Activated naive CD8-positive, alpha-beta T cell treated with anti-CD3 and anti-CD28 coated beads for 36 hours (primary cell): ENCODE data around the gene TMEM207. TPM values are rescaled to one million over a fixed set of nuclear protein-coding genes. Genes with fewer than 3 reads are reported as not detected.
"Not testable (repeated sequence)": the region's sequence is repeated elsewhere in the genome, so short reads cannot be mapped to it uniquely, and the experiment has no call there.

Source experiments
- DNase-seq: peaks from one replicate; pipeline ENCODE4 v3.0.0; 2021
- H3K27ac Mint-ChIP-seq: one replicate; pipeline ENCODE4 v1.8.0; 2022; ENCODE audit warnings: mild to moderate bottlenecking, moderate library complexity, mixed read lengths
- H3K27me3 Mint-ChIP-seq: one replicate; pipeline ENCODE4 v1.8.0; 2022; ENCODE audit warnings: mild to moderate bottlenecking, mixed read lengths
- H3K36me3 Mint-ChIP-seq: one replicate; pipeline ENCODE4 v1.8.0; 2021; ENCODE audit warnings: mild to moderate bottlenecking, mixed read lengths
- H3K4me1 Mint-ChIP-seq: one replicate; pipeline ENCODE4 v1.8.0; 2021; ENCODE audit warnings: mixed read lengths
- H3K4me3 Mint-ChIP-seq: one replicate; pipeline ENCODE4 v1.8.0; 2022; ENCODE audit warnings: mild to moderate bottlenecking, moderate library complexity, mixed read lengths
- H3K9me3 Mint-ChIP-seq: one replicate; pipeline ENCODE4 v1.8.0; 2022; ENCODE audit warnings: mixed read lengths
- total RNA-seq, 2 experiments: library from RNA; stranded (reverse); gene quantifications; one replicate each; pipeline ENCODE4 v1.2.3, GENCODE V29; 2021

TMEM207 gene
- not detected for total RNA-seq

DNA sequence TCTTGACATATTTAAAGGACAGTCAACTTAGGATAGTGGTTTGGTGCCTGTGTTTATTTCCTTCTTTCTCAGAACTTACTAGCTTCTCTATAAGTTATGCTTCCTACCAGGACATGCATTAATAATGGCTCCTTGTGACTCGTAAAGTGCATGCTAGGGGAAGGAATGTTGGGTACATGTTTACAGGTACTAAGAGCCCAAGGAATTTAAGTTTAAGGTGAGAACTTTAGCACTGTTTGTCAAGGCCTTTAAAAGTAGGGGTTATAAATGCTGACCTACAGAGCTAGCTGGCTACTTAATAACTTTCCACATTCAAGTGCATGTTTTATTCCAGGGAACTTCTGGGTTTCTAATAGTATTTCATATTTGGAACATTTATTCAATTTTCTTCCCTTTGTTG is at the start of gene TMEM207:
Gene TMEM207, minus strand, starts transcription at position 101 of the 400 bp plus-strand sequence. Its CDS starts 92 bp downstream, at position 9.
- Mint-ChIP-seq H3K4me3 (no peak within 1 kb of the TSS), H3K4me1 (peaks cover 6% of the 10 kb centered on the region), H3K27ac (no peak within 1 kb of the TSS), H3K27me3 (peaks cover 14% of the 10 kb centered on the region), H3K36me3 (no peaks in the 10 kb centered on the region), H3K9me3 (no peaks in the 10 kb centered on the region)
- DNase-seq = no peak

DNA sequence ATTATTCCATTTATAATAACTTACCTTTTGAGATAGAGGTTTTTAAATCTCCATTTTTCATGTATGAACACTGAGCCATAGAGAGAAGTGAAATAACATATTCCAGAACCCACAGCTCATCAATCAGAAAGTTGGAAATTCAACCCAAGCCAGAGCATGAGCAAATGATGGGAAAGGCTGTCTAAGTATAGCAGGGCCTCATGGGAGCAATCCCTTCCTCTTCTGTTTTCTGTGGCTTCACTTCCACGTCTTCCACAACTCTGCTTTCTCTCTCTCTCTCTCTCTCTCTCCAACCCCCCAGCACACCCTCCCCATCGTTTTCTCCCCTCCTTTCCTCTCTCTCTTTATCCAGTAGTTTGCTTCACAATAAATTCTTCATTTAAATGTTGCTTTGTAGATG is 49.4 kb upstream of the TMEM207 start:
- peaks cover 5% of the 10 kb centered on the region for H3K4me1 Mint-ChIP-seq
- H3K9me3 Mint-ChIP-seq = no peaks in the 10 kb centered on the region
- no peak overlapping the region for H3K27ac Mint-ChIP-seq
- no peaks in the 10 kb centered on the region for H3K36me3 Mint-ChIP-seq
- peaks cover 62% of the 10 kb centered on the region for H3K27me3 Mint-ChIP-seq
- H3K4me3 Mint-ChIP-seq = no peak overlapping the region
- no peak for DNase-seq

DNA sequence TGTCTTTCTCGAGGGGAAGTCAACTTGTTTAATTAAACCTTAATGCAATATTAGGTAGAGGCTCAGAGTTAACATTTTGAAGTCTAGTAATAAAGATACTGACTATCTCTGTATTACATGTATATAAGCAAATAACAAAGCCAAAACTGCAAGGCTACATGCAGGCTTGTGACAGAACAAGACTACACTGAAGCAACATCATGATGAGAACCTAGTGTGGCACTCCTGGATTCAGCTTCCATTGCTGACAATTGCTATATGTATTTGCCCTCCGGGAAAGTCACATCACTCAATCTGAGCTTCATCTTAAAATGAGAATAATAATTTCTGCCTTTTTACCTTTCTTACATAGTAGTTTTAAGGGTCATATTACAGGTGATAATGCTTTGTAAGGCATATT is 48.6 kb upstream of the TMEM207 start:
- no peaks in the 10 kb centered on the region for H3K9me3 Mint-ChIP-seq
- H3K4me1 Mint-ChIP-seq = peaks cover 5% of the 10 kb centered on the region
- H3K4me3 Mint-ChIP-seq = no peak overlapping the region

GRCh38 chr3:190497811-190498210 is 48.1 kb upstream of the TMEM207 start:
- Mint-ChIP-seq H3K4me1 (peaks cover 2% of the 10 kb centered on the region), H3K36me3 (peaks cover 2% of the 10 kb centered on the region), H3K27me3 (peaks cover 68% of the 10 kb centered on the region), H3K9me3 (no peaks in the 10 kb centered on the region), H3K27ac (no peak overlapping the region), H3K4me3 (no peak overlapping the region)
- no peak for DNase-seq

More for the DNA sequence above, 48.6 kb upstream of the TMEM207 start:
- peaks cover 68% of the 10 kb centered on the region for H3K27me3 Mint-ChIP-seq
- H3K27ac Mint-ChIP-seq = no peak overlapping the region
- no peak for DNase-seq
- peaks cover 2% of the 10 kb centered on the region for H3K36me3 Mint-ChIP-seq

- DNase-seq = no peak
- Mint-ChIP-seq H3K4me1 (peaks cover 10% of the 10 kb centered on the region), H3K27ac (no peak overlapping the region), H3K36me3 (peaks cover 2% of the 10 kb centered on the region), H3K27me3 (peaks cover 76% of the 10 kb centered on the region), H3K4me3 (no peak overlapping the region), H3K9me3 (no peaks in the 10 kb centered on the region)
Measured at GRCh38 chr3:190496859-190497258, 47.2 kb upstream of the TMEM207 start.

GRCh38 chr3:190495796-190496195 is 46.1 kb upstream of the TMEM207 start:
- no peak overlapping the region for H3K4me3 Mint-ChIP-seq
- H3K27me3 Mint-ChIP-seq = peaks cover 72% of the 10 kb centered on the region
- no peak overlapping the region for H3K27ac Mint-ChIP-seq
- no peak for DNase-seq
- H3K36me3 Mint-ChIP-seq = peaks cover 2% of the 10 kb centered on the region
- H3K4me1 Mint-ChIP-seq = peaks cover 18% of the 10 kb centered on the region
- H3K9me3 Mint-ChIP-seq = no peaks in the 10 kb centered on the region

DNA sequence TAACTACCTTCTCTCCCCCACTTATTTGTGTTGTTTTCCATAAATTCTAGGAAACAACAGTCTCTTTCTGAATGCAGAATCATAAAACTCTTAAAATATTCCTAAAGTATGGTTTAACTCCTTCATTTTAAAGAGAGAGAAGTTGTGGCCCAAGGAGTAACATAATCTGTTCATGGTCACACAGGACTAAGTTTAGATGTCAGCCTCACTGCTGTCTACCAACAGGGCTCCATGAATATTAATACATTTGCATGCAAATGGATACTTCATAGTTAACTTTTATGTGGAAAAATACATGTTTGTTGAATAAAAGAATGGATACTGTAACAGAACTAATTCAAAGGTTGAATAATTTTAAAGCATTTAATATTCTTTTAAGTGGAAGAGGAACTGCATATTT is 45.7 kb upstream of the TMEM207 start:
- Mint-ChIP-seq H3K9me3 (no peaks in the 10 kb centered on the region), H3K27me3 (peaks cover 72% of the 10 kb centered on the region), H3K36me3 (peaks cover 2% of the 10 kb centered on the region), H3K4me1 (peaks cover 18% of the 10 kb centered on the region), H3K4me3 (no peak overlapping the region), H3K27ac (no peak overlapping the region)
- DNase-seq = no peak

- Mint-ChIP-seq H3K36me3 (peaks cover 2% of the 10 kb centered on the region), H3K27ac (no peak overlapping the region), H3K27me3 (peaks cover 75% of the 10 kb centered on the region), H3K9me3 (no peaks in the 10 kb centered on the region), H3K4me3 (no peak overlapping the region), H3K4me1 (peaks cover 20% of the 10 kb centered on the region)
- DNase-seq = no peak
Measured at GRCh38 chr3:190494907-190495306, 45.2 kb upstream of the TMEM207 start.

DNA sequence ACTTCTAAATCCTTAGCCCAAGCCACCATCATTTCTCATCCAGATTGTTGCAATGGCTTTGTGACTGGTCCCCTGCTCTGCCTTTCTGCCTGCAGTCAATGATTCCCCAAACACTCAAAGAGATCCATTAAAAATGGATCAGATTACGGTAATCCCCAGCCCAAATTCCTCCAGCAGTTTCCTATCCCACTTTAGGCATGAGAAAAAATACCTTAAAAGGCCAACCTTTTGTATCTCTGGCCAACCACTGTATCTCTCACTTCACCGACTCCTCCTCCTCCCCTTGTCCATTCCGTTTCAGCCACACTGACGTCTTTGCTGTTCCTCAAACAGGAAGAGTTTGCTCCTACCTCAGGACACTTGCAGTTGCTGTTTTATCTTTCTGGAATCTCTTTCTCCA is 43.3 kb upstream of the TMEM207 start:
- Mint-ChIP-seq H3K4me1 (peaks cover 28% of the 10 kb centered on the region), H3K27me3 (peaks cover 76% of the 10 kb centered on the region), H3K27ac (no peak overlapping the region), H3K36me3 (peaks cover 4% of the 10 kb centered on the region), H3K9me3 (no peaks in the 10 kb centered on the region), H3K4me3 (no peak overlapping the region)
- DNase-seq = no peak

DNA sequence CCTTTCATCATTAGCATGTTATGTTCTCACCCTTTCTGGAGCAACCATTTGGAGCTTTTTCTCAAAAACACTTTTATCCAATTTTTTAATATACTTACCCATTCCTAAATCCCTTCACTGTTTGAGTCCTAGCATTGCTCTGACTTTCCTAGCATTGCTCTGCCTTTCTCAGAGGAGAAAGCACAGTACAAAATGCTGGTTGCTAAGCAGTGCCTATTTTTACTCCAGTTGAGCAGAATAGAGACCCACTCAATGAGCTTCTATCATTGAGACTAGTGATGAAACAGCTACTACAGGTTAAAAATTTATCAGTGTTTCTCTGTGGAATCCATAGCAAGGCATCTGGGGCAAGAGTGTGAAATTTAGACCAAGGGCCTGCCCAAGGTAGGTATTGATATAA is 42.4 kb upstream of the TMEM207 start:
- Mint-ChIP-seq H3K4me1 (peaks cover 28% of the 10 kb centered on the region), H3K9me3 (no peaks in the 10 kb centered on the region), H3K36me3 (peaks cover 4% of the 10 kb centered on the region), H3K27ac (no peak overlapping the region), H3K4me3 (no peak overlapping the region), H3K27me3 (peaks cover 76% of the 10 kb centered on the region)
- DNase-seq = no peak

DNA sequence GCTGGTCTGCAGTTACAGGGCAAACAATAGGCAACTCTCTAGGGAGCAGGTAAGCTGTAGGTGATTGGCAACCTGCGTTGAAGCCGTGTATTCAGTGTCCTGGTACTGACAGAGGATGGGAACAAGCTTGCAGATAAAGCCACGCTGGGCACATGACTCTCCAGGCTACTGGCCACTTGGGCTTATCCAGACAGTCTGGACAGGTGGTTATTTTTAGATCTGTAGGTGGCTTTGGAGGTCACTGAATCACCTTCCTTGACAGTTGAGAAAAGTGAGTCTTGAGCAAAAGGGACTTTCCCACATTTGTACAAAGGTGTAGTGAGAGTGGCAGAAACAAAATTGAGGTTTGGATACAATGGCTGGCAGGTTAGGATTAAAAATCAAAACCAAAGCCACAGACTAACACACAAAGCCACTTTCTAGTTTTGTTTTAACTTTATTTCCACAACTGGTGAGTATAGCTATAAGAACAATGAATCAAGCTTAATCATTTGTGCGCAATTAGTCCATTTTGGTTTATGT is 41.9 kb upstream of the TMEM207 start:
- Mint-ChIP-seq H3K27ac (peak overlapping the region; percentile 10), H3K27me3 (peaks cover 76% of the 10 kb centered on the region)
- DNase-seq = peak; percentile 26

GRCh38 chr3:190486908-190487607 is 37.4 kb upstream of the TMEM207 start:
- H3K4me3 Mint-ChIP-seq = no peak overlapping the region
- peaks cover 66% of the 10 kb centered on the region for H3K27me3 Mint-ChIP-seq
- H3K27ac Mint-ChIP-seq = no peak overlapping the region
- peaks cover 2% of the 10 kb centered on the region for H3K36me3 Mint-ChIP-seq
- peaks cover 3% of the 10 kb centered on the region for H3K9me3 Mint-ChIP-seq
- DNase-seq = no peak
- peaks cover 27% of the 10 kb centered on the region for H3K4me1 Mint-ChIP-seq

More for the DNA sequence above, 41.9 kb upstream of the TMEM207 start:
- H3K4me3 Mint-ChIP-seq = no peak overlapping the region
- no peaks in the 10 kb centered on the region for H3K9me3 Mint-ChIP-seq
- H3K4me1 Mint-ChIP-seq = peaks cover 30% of the 10 kb centered on the region
- H3K36me3 Mint-ChIP-seq = peaks cover 4% of the 10 kb centered on the region

- Mint-ChIP-seq H3K36me3 (peaks cover 2% of the 10 kb centered on the region), H3K4me3 (no peak overlapping the region), H3K4me1 (peaks cover 22% of the 10 kb centered on the region), H3K27ac (no peak overlapping the region), H3K9me3 (peaks cover 3% of the 10 kb centered on the region), H3K27me3 (peaks cover 64% of the 10 kb centered on the region)
- no peak for DNase-seq
Measured at GRCh38 chr3:190486533-190486864, 36.8 kb upstream of the TMEM207 start.

DNA sequence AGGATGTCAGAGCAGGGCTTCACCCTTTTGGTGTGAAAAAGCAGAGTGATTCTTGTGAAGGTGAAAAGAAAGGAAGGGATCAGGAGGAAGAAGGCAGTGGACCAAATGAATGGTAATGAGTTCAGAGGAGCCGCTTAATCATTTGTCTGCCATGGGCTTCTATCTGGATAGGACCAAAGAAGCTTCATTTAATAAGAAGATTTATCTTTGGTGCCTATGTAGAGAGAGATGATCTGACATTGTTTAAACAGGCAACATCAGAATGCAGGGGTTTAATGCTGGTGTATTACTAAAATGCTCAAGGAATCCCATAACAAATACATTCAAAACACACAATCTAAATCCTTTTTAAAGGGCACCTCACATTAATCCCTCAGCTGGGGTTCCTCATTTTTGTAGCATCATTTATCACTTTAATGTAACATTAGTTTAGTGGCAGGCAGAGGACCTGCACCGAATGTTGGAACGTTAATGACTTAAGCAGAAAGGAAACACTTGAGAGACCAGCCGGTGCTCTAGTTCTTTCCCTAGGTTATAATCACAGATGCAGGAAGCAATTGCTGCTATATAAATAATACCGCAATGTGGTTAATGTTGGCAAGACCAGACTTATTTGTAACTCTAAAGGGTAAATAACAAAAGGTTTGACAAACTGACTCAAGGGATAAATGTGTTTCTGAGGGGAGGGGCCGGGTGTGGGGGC is 36.3 kb upstream of the TMEM207 start:
- Mint-ChIP-seq H3K4me3 (no peak overlapping the region), H3K4me1 (peaks cover 17% of the 10 kb centered on the region), H3K27me3 (peaks cover 61% of the 10 kb centered on the region), H3K36me3 (peaks cover 2% of the 10 kb centered on the region), H3K27ac (no peak overlapping the region), H3K9me3 (peaks cover 3% of the 10 kb centered on the region)
- DNase-seq = no peak

GRCh38 chr3:190481779-190482178 is 32.1 kb upstream of the TMEM207 start:
- H3K4me3 Mint-ChIP-seq = no peak overlapping the region
- H3K4me1 Mint-ChIP-seq = peaks cover 7% of the 10 kb centered on the region
- H3K9me3 Mint-ChIP-seq = peaks cover 3% of the 10 kb centered on the region
- no peaks in the 10 kb centered on the region for H3K36me3 Mint-ChIP-seq
- peaks cover 27% of the 10 kb centered on the region for H3K27me3 Mint-ChIP-seq
- no peak for DNase-seq
- H3K27ac Mint-ChIP-seq = no peak overlapping the region

DNA sequence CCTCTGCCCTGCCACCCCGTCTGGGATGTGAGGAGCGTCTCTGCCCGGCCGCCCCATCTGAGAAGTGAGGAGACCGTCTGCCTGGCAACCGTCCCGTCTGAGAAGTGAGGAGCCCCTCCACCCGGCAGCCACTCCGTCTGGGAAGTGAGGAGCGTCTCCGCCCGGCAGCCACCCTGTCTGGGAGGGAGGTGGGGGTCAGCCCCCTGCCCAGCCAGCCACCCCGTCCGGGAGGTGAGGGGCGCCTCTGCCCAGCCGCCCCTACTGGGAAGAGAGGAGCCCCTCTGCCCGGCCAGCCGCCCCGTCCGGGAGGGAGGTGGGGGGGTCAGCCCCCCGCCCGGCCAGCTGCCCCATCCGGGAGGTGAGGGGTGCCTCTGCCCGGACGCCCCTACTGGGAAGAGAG is 23.6 kb upstream of the TMEM207 start:
- H3K27ac Mint-ChIP-seq, H3K36me3 Mint-ChIP-seq, H3K4me1 Mint-ChIP-seq, H3K4me3 Mint-ChIP-seq, H3K27me3 Mint-ChIP-seq, DNase-seq: not testable (repeated sequence)
- peaks cover 13% of the 10 kb centered on the region for H3K9me3 Mint-ChIP-seq
